Thyroid gland (tissue), 4 donors: Measurements from ENCODE around the gene KANSL2.

Experiments
- CTCF ChIP-seq, 6 experiments: fragments of 200-600 bp in 3 of 6; fragments of 450-650 bp in 3 of 6; sonication (generic) in 3 of 6; IDR thresholded peaks; one replicate each; pipeline ENCODE4 v1.5.1; 2016 to 2019; ENCODE audit warnings: antibody characterized with exemption in 6 of 6, mild to moderate bottlenecking in 2 of 6, inconsistent platforms in 1 of 6, moderate library complexity in 1 of 6
- POLR2A ChIP-seq, 2 donors: fragments of 450-650 bp; IDR thresholded peaks; one replicate each; pipeline ENCODE4 v1.6.1; 2017; ENCODE audit warnings: antibody characterized with exemption in 2 of 2, mild to moderate bottlenecking in 2 of 2, moderate library complexity in 1 of 2

GRCh38 chr12:48696626-48697025, 14.6 kb upstream of the KANSL2 start:
- no peak for TF ChIP-seq POLR2A (IDR thresholded peaks at IDR 0.05)
- TF ChIP-seq CTCF (IDR thresholded peaks at IDR 0.05): no peak
